Measurements from ENCODE around the gene CPA4. TPM values are rescaled to one million over a fixed set of nuclear protein-coding genes. Genes with fewer than 3 reads are reported as not detected.

Gene CPA4
- polyA plus RNA-seq, 2 donors = 8.4 to 41.2 TPM

GRCh38 chr7:130274296-130274695 is 18.7 kb upstream of the CPA4 start:
- Histone ChIP-seq H3K4me3 (ENCODE audit: low read depth in 1 of 2, low read length in 2 of 2) (no peak overlapping the region), H3K27me3 (ENCODE audit: control insufficient read depth in 1 of 2, insufficient read depth in 2 of 2, low read length in 2 of 2) (no peaks in the 10 kb centered on the region), H3K36me3 (ENCODE audit: control insufficient read depth in 2 of 2, insufficient read depth in 2 of 2, low read length in 1 of 2) (no peaks in the 10 kb centered on the region), H3K4me1 (ENCODE audit: control insufficient read depth in 2 of 2, insufficient read depth in 2 of 2, low read length in 1 of 2) (peaks cover 0 to 3% of the 10 kb centered on the region in 2 donors), H3K9me3 (ENCODE audit: control insufficient read depth in 2 of 2, insufficient read depth in 1 of 2, low read depth in 1 of 2, low read length in 1 of 2) (no peaks in the 10 kb centered on the region), H3K27ac (ENCODE audit: low read depth in 2 of 2, low read length in 1 of 2) (no peak overlapping the region)
- 53 to 57% methylated on average over 1 of the region's 1 CpG for WGBS, 2 donors

DNA sequence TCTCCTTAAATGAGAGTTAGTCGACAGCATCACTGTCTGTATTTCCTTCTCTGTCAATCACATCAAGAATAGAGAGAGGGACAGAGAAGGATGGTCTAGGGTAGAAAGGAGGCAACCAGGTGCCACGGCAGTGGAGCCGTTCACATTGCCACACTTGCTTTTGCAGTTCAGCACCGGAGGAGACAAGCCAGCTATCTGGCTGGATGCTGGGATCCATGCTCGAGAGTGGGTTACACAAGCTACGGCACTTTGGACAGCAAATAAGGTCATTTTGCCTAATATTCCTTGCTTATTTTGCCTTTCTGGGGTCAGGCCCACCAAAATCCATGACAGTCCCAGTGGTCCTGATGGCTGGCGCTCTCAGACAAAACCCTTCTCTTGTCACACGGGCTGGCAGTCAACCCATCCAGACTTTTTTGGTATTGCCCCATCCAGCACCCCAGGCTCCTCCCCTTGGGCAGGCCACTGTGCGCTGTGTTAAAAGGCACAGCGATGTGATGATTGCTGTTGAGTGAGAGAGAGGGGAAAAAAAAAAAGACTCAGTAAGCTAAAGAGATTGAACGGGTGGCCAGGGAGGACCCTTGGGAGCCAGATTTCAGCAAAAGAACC is 17.9 kb upstream of the CPA4 start:
- peaks cover 0 to 3% of the 10 kb centered on the region in 2 donors for H3K4me1 ChIP-seq (ENCODE audit: control insufficient read depth in 2 of 2, insufficient read depth in 2 of 2, low read length in 1 of 2)
- H3K36me3 ChIP-seq (ENCODE audit: control insufficient read depth in 2 of 2, insufficient read depth in 2 of 2, low read length in 1 of 2) = no peaks in the 10 kb centered on the region
- H3K27me3 ChIP-seq (ENCODE audit: control insufficient read depth in 1 of 2, insufficient read depth in 2 of 2, low read length in 2 of 2) = no peaks in the 10 kb centered on the region
- no peak overlapping the region for H3K4me3 ChIP-seq (ENCODE audit: low read depth in 1 of 2, low read length in 2 of 2)
- no peaks in the 10 kb centered on the region for H3K9me3 ChIP-seq (ENCODE audit: control insufficient read depth in 2 of 2, insufficient read depth in 1 of 2, low read depth in 1 of 2, low read length in 1 of 2)
- no peak overlapping the region for H3K27ac ChIP-seq (ENCODE audit: low read depth in 2 of 2, low read length in 1 of 2)
- 83 to 91% methylated on average over 11 of the region's 11 CpGs for WGBS, 2 donors

DNA sequence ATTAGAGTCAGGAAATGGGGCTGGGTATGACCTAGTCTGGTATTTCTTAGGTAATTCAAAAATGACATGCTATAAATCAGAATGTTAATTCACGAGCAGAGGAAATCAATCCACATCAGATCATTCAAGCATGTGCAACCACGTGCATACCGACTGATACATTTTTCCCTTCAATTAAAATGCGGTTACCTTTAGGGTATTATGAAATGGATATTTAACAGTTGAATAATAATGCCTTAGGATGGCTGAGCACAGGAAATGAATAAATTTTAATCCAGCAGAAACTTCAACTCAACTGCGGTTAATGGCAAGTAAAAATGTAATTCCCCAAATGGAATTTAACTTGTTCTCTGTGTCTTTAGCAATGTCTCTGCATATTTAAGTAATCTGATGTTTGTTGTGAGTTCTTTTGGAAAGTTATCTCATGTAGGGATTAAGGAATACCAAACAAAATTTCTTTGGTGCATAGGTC is 17.1 kb upstream of the CPA4 start:
- Histone ChIP-seq H3K4me1 (ENCODE audit: control insufficient read depth in 2 of 2, insufficient read depth in 2 of 2, low read length in 1 of 2) (peaks cover 0 to 3% of the 10 kb centered on the region in 2 donors), H3K9me3 (ENCODE audit: control insufficient read depth in 2 of 2, insufficient read depth in 1 of 2, low read depth in 1 of 2, low read length in 1 of 2) (no peaks in the 10 kb centered on the region), H3K27me3 (ENCODE audit: control insufficient read depth in 1 of 2, insufficient read depth in 2 of 2, low read length in 2 of 2) (no peaks in the 10 kb centered on the region), H3K36me3 (ENCODE audit: control insufficient read depth in 2 of 2, insufficient read depth in 2 of 2, low read length in 1 of 2) (no peaks in the 10 kb centered on the region), H3K4me3 (ENCODE audit: low read depth in 1 of 2, low read length in 2 of 2) (no peak overlapping the region), H3K27ac (ENCODE audit: low read depth in 2 of 2, low read length in 1 of 2) (no peak overlapping the region)
- WGBS, 2 donors = 56 to 57% methylated on average over 5 of the region's 5 CpGs

DNA sequence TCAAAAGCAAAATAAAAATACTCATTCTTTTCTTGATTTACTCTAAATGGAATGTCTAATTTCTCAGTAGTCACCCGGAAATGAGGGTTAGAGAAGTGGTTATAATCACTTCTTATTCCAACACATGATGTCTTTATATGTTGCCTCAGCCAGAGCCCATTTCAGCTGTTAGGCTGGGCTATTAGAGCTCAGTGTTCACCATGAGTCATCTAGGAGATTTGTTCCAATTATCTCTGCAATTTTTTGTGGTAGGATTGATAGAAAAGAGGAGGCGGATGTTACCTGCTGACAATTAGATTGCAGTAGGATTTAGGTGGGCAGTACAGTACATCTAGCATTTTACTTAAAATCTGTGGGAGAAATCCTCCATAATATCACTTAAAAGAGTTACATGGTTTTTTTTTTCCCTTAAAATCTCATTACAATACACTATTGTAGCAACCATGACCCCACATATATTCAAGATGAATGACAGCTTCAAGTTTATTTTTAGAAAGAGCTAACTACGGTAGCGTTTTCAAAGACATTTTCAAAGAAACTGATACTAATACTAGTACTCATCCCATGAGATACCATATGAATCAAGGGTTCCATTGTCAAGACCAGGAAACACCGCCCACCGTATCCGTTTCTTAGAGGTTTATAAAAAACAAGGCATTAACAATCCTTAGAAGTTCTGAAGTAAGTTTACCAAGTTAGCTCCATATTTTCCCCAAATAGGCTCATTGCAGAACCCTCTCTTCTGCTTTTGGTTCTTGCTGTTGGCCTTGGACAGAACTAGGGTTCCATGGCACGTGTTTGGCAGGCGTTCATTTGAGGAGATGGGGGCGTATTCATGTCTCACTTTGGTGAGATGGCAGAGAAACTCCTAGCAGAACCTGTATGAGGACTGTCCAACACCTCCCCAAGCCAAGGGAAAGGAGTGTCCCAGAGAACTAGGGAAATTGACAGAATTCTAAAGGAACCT is 15.9 kb upstream of the CPA4 start:
- H3K27ac ChIP-seq (ENCODE audit: low read depth in 2 of 2, low read length in 1 of 2) = no peak overlapping the region
- 63 to 73% methylated on average over 10 of the region's 10 CpGs for WGBS, 2 donors
- no peak overlapping the region for H3K4me3 ChIP-seq (ENCODE audit: low read depth in 1 of 2, low read length in 2 of 2)
- peaks cover 0 to 3% of the 10 kb centered on the region in 2 donors for H3K4me1 ChIP-seq (ENCODE audit: control insufficient read depth in 2 of 2, insufficient read depth in 2 of 2, low read length in 1 of 2)
- no peaks in the 10 kb centered on the region for H3K36me3 ChIP-seq (ENCODE audit: control insufficient read depth in 2 of 2, insufficient read depth in 2 of 2, low read length in 1 of 2)
- no peaks in the 10 kb centered on the region for H3K27me3 ChIP-seq (ENCODE audit: control insufficient read depth in 1 of 2, insufficient read depth in 2 of 2, low read length in 2 of 2)
- H3K9me3 ChIP-seq (ENCODE audit: control insufficient read depth in 2 of 2, insufficient read depth in 1 of 2, low read depth in 1 of 2, low read length in 1 of 2) = no peaks in the 10 kb centered on the region

GRCh38 chr7:130277763-130278643 is 15.0 kb upstream of the CPA4 start:
- H3K4me3 ChIP-seq (ENCODE audit: low read depth in 1 of 2, low read length in 2 of 2) = no peak overlapping the region
- WGBS, 2 donors = 69 to 77% methylated on average over 15 of the region's 15 CpGs
- no peaks in the 10 kb centered on the region for H3K36me3 ChIP-seq (ENCODE audit: control insufficient read depth in 2 of 2, insufficient read depth in 2 of 2, low read length in 1 of 2)
- no peak overlapping the region for H3K27ac ChIP-seq (ENCODE audit: low read depth in 2 of 2, low read length in 1 of 2)
- H3K27me3 ChIP-seq (ENCODE audit: control insufficient read depth in 1 of 2, insufficient read depth in 2 of 2, low read length in 2 of 2) = no peaks in the 10 kb centered on the region
- H3K4me1 ChIP-seq (ENCODE audit: control insufficient read depth in 2 of 2, insufficient read depth in 2 of 2, low read length in 1 of 2) = no peaks in the 10 kb centered on the region
- H3K9me3 ChIP-seq (ENCODE audit: control insufficient read depth in 2 of 2, insufficient read depth in 1 of 2, low read depth in 1 of 2, low read length in 1 of 2) = no peaks in the 10 kb centered on the region

DNA sequence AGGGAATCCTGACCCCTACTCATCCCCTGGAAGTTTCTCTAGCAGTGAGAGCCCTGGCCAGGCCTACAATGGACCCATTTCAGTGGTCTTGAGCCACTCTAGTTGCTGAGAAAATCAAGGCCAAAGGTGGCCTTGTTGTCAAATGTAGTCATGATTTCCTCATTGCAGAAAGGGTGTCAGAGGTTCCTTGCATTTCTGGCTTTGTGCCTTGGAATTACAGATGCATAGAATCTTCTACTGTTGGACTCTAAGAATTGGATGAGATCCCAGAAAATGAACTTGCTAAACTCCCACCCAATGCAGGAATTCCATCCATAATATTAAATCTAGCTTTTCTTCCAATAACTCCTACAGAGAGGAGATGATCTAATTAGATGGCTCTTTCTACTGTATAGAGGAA is 14.1 kb upstream of the CPA4 start:
- H3K9me3 ChIP-seq (ENCODE audit: control insufficient read depth in 2 of 2, insufficient read depth in 1 of 2, low read depth in 1 of 2, low read length in 1 of 2) = no peaks in the 10 kb centered on the region
- no peaks in the 10 kb centered on the region for H3K27me3 ChIP-seq (ENCODE audit: control insufficient read depth in 1 of 2, insufficient read depth in 2 of 2, low read length in 2 of 2)
- no peaks in the 10 kb centered on the region for H3K4me1 ChIP-seq (ENCODE audit: control insufficient read depth in 2 of 2, insufficient read depth in 2 of 2, low read length in 1 of 2)
- no peak overlapping the region for H3K4me3 ChIP-seq (ENCODE audit: low read depth in 1 of 2, low read length in 2 of 2)
- no peak overlapping the region for H3K27ac ChIP-seq (ENCODE audit: low read depth in 2 of 2, low read length in 1 of 2)
- no peaks in the 10 kb centered on the region for H3K36me3 ChIP-seq (ENCODE audit: control insufficient read depth in 2 of 2, insufficient read depth in 2 of 2, low read length in 1 of 2)

DNA sequence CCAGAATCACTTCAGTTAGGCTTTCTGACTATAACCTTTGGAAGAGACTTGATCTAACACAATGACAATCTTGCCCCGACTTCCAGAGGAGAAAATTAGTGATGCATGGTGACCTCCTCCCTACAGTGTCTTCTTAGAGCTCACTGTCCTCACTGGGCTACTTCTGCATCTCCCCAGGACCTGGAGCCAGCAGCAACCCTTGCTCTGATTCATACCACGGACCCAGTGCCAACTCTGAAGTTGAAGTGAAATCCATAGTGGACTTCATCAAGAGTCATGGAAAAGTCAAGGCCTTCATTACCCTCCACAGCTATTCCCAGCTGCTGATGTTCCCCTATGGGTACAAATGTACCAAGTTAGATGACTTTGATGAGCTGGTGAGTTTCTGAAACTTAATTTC is 13.7 kb upstream of the CPA4 start:
- Histone ChIP-seq H3K27me3 (ENCODE audit: control insufficient read depth in 1 of 2, insufficient read depth in 2 of 2, low read length in 2 of 2) (no peaks in the 10 kb centered on the region), H3K9me3 (ENCODE audit: control insufficient read depth in 2 of 2, insufficient read depth in 1 of 2, low read depth in 1 of 2, low read length in 1 of 2) (no peaks in the 10 kb centered on the region), H3K4me1 (ENCODE audit: control insufficient read depth in 2 of 2, insufficient read depth in 2 of 2, low read length in 1 of 2) (no peaks in the 10 kb centered on the region), H3K4me3 (ENCODE audit: low read depth in 1 of 2, low read length in 2 of 2) (no peak overlapping the region), H3K27ac (ENCODE audit: low read depth in 2 of 2, low read length in 1 of 2) (no peak overlapping the region), H3K36me3 (ENCODE audit: control insufficient read depth in 2 of 2, insufficient read depth in 2 of 2, low read length in 1 of 2) (no peaks in the 10 kb centered on the region)
- 70 to 83% methylated on average over 2 of the region's 2 CpGs for WGBS, 2 donors

DNA sequence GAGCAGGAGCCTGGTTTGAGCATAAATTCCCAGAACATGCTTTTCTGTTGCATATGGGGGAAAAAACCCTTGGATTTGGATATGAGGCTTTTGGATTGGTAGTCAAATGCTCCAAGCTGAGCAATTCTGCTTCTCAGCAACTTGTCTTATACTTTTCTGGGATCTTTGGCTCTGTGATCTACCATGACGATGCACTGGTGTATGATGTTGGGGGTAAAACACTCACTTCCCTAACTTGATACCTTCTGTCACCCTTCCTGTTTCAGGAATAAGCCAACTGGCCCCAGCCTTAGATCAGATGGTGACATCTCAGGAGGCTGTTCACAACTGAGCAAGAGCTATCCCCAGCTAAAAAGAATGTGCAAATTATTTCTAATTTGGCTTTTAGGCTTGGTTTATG is 13.1 kb upstream of the CPA4 start:
- Histone ChIP-seq H3K4me1 (ENCODE audit: control insufficient read depth in 2 of 2, insufficient read depth in 2 of 2, low read length in 1 of 2) (no peaks in the 10 kb centered on the region), H3K27ac (ENCODE audit: low read depth in 2 of 2, low read length in 1 of 2) (no peak overlapping the region), H3K27me3 (ENCODE audit: control insufficient read depth in 1 of 2, insufficient read depth in 2 of 2, low read length in 2 of 2) (no peaks in the 10 kb centered on the region), H3K36me3 (ENCODE audit: control insufficient read depth in 2 of 2, insufficient read depth in 2 of 2, low read length in 1 of 2) (no peaks in the 10 kb centered on the region), H3K4me3 (ENCODE audit: low read depth in 1 of 2, low read length in 2 of 2) (no peak overlapping the region), H3K9me3 (ENCODE audit: control insufficient read depth in 2 of 2, insufficient read depth in 1 of 2, low read depth in 1 of 2, low read length in 1 of 2) (no peaks in the 10 kb centered on the region)
- 83 to 95% methylated on average over 1 of the region's 1 CpG for whole genome bisulfite sequencing, 2 donors

GRCh38 chr7:130281260-130281659 is 11.7 kb upstream of the CPA4 start:
- Histone ChIP-seq H3K36me3 (ENCODE audit: control insufficient read depth in 2 of 2, insufficient read depth in 2 of 2, low read length in 1 of 2) (no peaks in the 10 kb centered on the region), H3K4me1 (ENCODE audit: control insufficient read depth in 2 of 2, insufficient read depth in 2 of 2, low read length in 1 of 2) (no peaks in the 10 kb centered on the region), H3K9me3 (ENCODE audit: control insufficient read depth in 2 of 2, insufficient read depth in 1 of 2, low read depth in 1 of 2, low read length in 1 of 2) (no peaks in the 10 kb centered on the region), H3K4me3 (ENCODE audit: low read depth in 1 of 2, low read length in 2 of 2) (no peak overlapping the region), H3K27me3 (ENCODE audit: control insufficient read depth in 1 of 2, insufficient read depth in 2 of 2, low read length in 2 of 2) (no peaks in the 10 kb centered on the region), H3K27ac (ENCODE audit: low read depth in 2 of 2, low read length in 1 of 2) (no peak overlapping the region)
- 34 to 41% methylated on average over 1 of the region's 1 CpG for WGBS, 2 donors

Measured in esophagus (tissue), 2 donors.